Panc1 (cell line): ENCODE data around the gene AGTR1. TPM values are rescaled to one million over a fixed set of nuclear protein-coding genes. Genes with fewer than 3 reads are reported as not detected.

Source experiments
- ATAC-seq: fragments of 200-7000 bp; cut with Tn5 transposase; 2 replicates; pipeline ENCODE4 v1.9.1; 2020; ENCODE audit warnings: mild to moderate bottlenecking, moderate library complexity
- BruUV-seq: library from RNA; stranded (reverse); fragments of 400-500 nt; replicated peaks from 2 replicates; lab custom pipeline; 2021; lab: Mats Ljungman, UMichigan
- CTCF ChIA-PET: fragments of 300-600 bp; sonication (Branson Sonifier 250); formaldehyde crosslinking; loops from one replicate; lab custom pipeline; 2022; ENCODE audit warnings: antibody characterized with exemption; lab: Charles Lee
- POLR2A ChIA-PET: fragments of 300-600 bp; sonication (Branson Sonifier 250); formaldehyde crosslinking; loops from one replicate; lab custom pipeline; 2022; ENCODE audit warnings: antibody characterized with exemption; lab: Charles Lee
- DNase-seq: peaks from one replicate; pipeline ENCODE4 v3.0.0-alpha.2; 2010; ENCODE audit warnings: low read depth, low spot score
- H3K27ac ChIP-seq: 2 replicates; pipeline ENCODE4 v1.5.1; 2011; ENCODE audit warnings: mild to moderate bottlenecking, low read length, inconsistent platforms
- H3K27me3 ChIP-seq: fragments of 200-500 bp; sonication (Bioruptor generic); 2 replicates; pipeline ENCODE4 v1.6.0; 2014; ENCODE audit warnings: low read length, inconsistent platforms; ENCODE audit not compliant: control insufficient read depth, insufficient read depth
- H3K36me3 ChIP-seq: fragments of 200-500 bp; sonication (Bioruptor generic); 2 replicates; pipeline ENCODE4 v1.5.1; 2014; ENCODE audit warnings: inconsistent platforms, mild to moderate bottlenecking, low read length, moderate library complexity; ENCODE audit not compliant: control insufficient read depth, insufficient read depth
- H3K4me1 ChIP-seq: 2 replicates; pipeline ENCODE4 v1.5.1; 2011; ENCODE audit warnings: inconsistent platforms, mild to moderate bottlenecking, low read length, moderate library complexity; ENCODE audit not compliant: control insufficient read depth, insufficient read depth
- H3K4me3 ChIP-seq, 2 experiments: 2 replicates each; pipeline ENCODE4 v1.5.1; 2011 to 2012; ENCODE audit warnings: low read depth in 2 of 2, low read length in 2 of 2, mild to moderate bottlenecking in 2 of 2, inconsistent platforms in 1 of 2, moderate library complexity in 1 of 2
- H3K9me3 ChIP-seq: fragments of 200-500 bp; sonication (Bioruptor generic); 2 replicates; pipeline ENCODE4 v1.5.1; 2014; ENCODE audit warnings: low read depth, mild to moderate bottlenecking, inconsistent platforms, low read length, moderate library complexity; ENCODE audit not compliant: control insufficient read depth, insufficient read depth
- POLR2AphosphoS5 ChIP-seq: IDR thresholded peaks from 2 replicates; pipeline ENCODE4 v1.6.1; 2012; ENCODE audit warnings: mild to moderate bottlenecking, low read depth, low read length, moderate library complexity
- REST ChIP-seq, 2 experiments: IDR thresholded peaks; 2 replicates each; pipeline ENCODE4 v1.6.1; 2011 to 2012; ENCODE audit warnings: low read depth in 2 of 2, control low read depth in 1 of 2, low read length in 1 of 2, mild to moderate bottlenecking in 1 of 2, moderate library complexity in 1 of 2; ENCODE audit not compliant: insufficient read depth in 1 of 2
- SIN3A ChIP-seq: IDR thresholded peaks from 2 replicates; pipeline ENCODE4 v1.6.1; 2012; ENCODE audit warnings: low read depth, mild to moderate bottlenecking, low read length, moderate library complexity, borderline replicate concordance; ENCODE audit not compliant: insufficient read depth
- TCF7L2 ChIP-seq: IDR thresholded peaks from 2 replicates; pipeline ENCODE4 v1.6.1; 2011; ENCODE audit warnings: mild to moderate bottlenecking, low read depth, low read length, inconsistent platforms
- in situ Hi-C: cut with HindIII; loops from 2 replicates; pipeline ENCODE4 v1.10.0; 2016; ENCODE audit warnings: low sequenced_read_pairs, low pct_unique_long_range_greater_than_20kb
- intact Hi-C: fragments of 100-400 bp; cut with micrococcal nuclease; formaldehyde crosslinking; loops from one replicate; pipeline ENCODE4 v1.10.0; 2022; ENCODE audit not compliant: unreplicated experiment
- total RNA-seq: library from RNA; stranded (reverse); gene quantifications from one replicate; pipeline ENCODE4 v1.2.1, GENCODE V29; 2021; ENCODE audit not compliant: unreplicated experiment
- TF ChIP-seq, protein P1 (sequence below): fragments of 450-650 bp; IDR thresholded peaks from 2 replicates; pipeline ENCODE4 v1.5.1; 2017; ENCODE audit warnings: mild to moderate bottlenecking

AGTR1 gene
- total RNA-seq, 1 experiment from 2014 or later, result 0.28 TPM

DNA sequence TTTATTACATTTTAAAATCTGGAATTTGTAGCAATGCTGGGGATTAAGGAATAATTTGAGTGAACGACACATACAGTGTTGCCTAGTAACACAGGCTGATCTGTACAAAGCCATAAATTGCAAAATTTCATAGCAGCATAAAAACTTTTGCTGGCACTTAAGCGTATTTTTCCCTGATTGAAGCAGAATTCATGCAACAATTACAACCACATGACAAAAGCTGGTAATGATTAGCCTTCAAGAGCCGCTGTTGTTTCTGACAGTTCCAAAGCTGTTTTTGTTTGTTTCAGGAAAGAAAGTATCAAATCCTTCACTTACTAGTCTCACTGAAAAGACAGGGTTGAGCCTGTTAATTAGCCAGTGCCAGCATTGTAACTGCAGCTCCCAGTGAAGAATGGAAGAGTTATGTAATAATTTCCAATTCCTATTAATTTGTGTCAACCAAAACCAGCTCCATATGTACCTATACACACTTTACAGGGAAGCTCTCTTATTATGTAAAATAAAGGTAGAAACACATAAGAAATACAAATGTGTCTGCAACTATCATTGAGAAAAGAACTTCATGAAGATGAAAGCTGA lies 60.7 kb downstream of the AGTR1 start:
- Histone ChIP-seq H3K27ac (no peak overlapping the region), H3K36me3 (no peaks in the 10 kb centered on the region), H3K4me1 (no peaks in the 10 kb centered on the region), H3K9me3 (no peaks in the 10 kb centered on the region), H3K4me3 (no peak overlapping the region), H3K27me3 (peaks cover 10% of the 10 kb centered on the region)
- DNase-seq, result no peak
- intact Hi-C loops, result no loop called here
- no TSS peak for BruUV-seq
- ChIA-PET POLR2A (no interaction called here), CTCF (no interaction called here)
- no peak for TF ChIP-seq TCF7L2
- TF ChIP-seq SIN3A, result no peak
- no peak for TF ChIP-seq REST (IDR thresholded peaks at IDR 0.05; ENCODE audit: insufficient read depth in 1 of 2, low read depth in 2 of 2, low read length in 1 of 2)
- TF ChIP-seq POLR2AphosphoS5, result no peak
- TF ChIP-seq, protein P1, sequence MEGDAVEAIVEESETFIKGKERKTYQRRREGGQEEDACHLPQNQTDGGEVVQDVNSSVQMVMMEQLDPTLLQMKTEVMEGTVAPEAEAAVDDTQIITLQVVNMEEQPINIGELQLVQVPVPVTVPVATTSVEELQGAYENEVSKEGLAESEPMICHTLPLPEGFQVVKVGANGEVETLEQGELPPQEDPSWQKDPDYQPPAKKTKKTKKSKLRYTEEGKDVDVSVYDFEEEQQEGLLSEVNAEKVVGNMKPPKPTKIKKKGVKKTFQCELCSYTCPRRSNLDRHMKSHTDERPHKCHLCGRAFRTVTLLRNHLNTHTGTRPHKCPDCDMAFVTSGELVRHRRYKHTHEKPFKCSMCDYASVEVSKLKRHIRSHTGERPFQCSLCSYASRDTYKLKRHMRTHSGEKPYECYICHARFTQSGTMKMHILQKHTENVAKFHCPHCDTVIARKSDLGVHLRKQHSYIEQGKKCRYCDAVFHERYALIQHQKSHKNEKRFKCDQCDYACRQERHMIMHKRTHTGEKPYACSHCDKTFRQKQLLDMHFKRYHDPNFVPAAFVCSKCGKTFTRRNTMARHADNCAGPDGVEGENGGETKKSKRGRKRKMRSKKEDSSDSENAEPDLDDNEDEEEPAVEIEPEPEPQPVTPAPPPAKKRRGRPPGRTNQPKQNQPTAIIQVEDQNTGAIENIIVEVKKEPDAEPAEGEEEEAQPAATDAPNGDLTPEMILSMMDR, result no peak
- ATAC-seq, result no peak
- in situ Hi-C loops, result no loop called here

DNA sequence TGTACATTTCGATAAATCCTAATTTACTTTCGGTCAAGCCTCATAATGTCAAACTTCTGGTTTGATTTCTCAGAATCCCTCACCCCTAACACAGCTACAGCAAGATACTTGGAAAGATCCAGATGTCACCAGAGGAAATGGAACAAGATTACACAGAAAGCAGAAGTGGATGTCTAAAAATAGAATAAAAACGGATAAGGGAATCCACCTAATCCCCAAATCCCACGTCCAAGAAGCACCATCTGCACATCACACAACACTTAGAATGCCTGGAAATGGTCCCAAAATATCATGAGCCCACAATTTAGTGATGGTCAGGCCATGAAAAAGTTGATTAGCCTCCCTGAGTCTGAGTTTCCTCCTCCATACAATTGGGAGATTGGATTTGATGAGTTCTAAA lies 61.7 kb downstream of the AGTR1 start:
- no peak overlapping the region for H3K4me3 ChIP-seq
- in situ Hi-C loops (no loop called here), intact Hi-C loops (no loop called here)
- CTCF ChIA-PET, result no interaction called here
- ATAC-seq (no peak), DNase-seq (no peak)
- no peaks in the 10 kb centered on the region for H3K36me3 ChIP-seq
- no peak overlapping the region for H3K27ac ChIP-seq
- H3K27me3 ChIP-seq, result peaks cover 12% of the 10 kb centered on the region
- H3K9me3 ChIP-seq, result no peaks in the 10 kb centered on the region
- no peaks in the 10 kb centered on the region for H3K4me1 ChIP-seq
- no peak for TF ChIP-seq POLR2AphosphoS5
- TF ChIP-seq TCF7L2, result no peak
- TF ChIP-seq REST (IDR thresholded peaks at IDR 0.05; ENCODE audit: insufficient read depth in 1 of 2, low read depth in 2 of 2, low read length in 1 of 2), result no peak
- TF ChIP-seq SIN3A, result no peak
- no TSS peak for BruUV-seq
- POLR2A ChIA-PET, result no interaction called here
